GM23338 (cell line): ENCODE results near the gene PHF20. TPM values are rescaled to one million over a fixed set of nuclear protein-coding genes. Genes with fewer than 3 reads are reported as not detected.

Source experiments
- ATAC-seq: fragments of 200-7000 bp; cut with Tn5 transposase; 3 replicates; pipeline ENCODE4 v1.9.1; 2020
- DNase-seq: peaks from one replicate; pipeline ENCODE4 v3.0.0-alpha.2; 2015; ENCODE audit warnings: low spot score
- H2AFZ ChIP-seq: fragments of 200-600 bp; sonication (generic); 2 replicates; pipeline ENCODE4 v1.8.0; 2016; ENCODE audit warnings: antibody characterized with exemption, mild to moderate bottlenecking, moderate library complexity
- H3F3A ChIP-seq: fragments of 200-600 bp; sonication (generic); replicated peaks from 2 replicates; pipeline ENCODE4 v1.8.0; 2017; ENCODE audit warnings: antibody characterized with exemption, mixed run types, low read depth
- H3K27ac ChIP-seq: fragments of 200-600 bp; sonication (generic); 2 replicates; pipeline ENCODE4 v1.6.1; 2016; ENCODE audit warnings: low read depth
- H3K27me3 ChIP-seq: fragments of 200-600 bp; sonication (generic); 2 replicates; pipeline ENCODE4 v1.8.0; 2016; ENCODE audit warnings: mild to moderate bottlenecking, mixed run types, moderate library complexity; ENCODE audit not compliant: insufficient read depth
- H3K36me3 ChIP-seq: fragments of 200-600 bp; sonication (generic); 2 replicates; pipeline ENCODE4 v1.8.0; 2016; ENCODE audit warnings: mild to moderate bottlenecking; ENCODE audit not compliant: insufficient read depth
- H3K4me1 ChIP-seq: fragments of 200-600 bp; sonication (generic); 2 replicates; pipeline ENCODE4 v1.8.0; 2016; ENCODE audit warnings: mild to moderate bottlenecking, moderate library complexity; ENCODE audit not compliant: insufficient read depth
- H3K4me2 ChIP-seq: fragments of 200-600 bp; sonication (generic); 2 replicates; pipeline ENCODE4 v1.7.1; 2017; ENCODE audit warnings: mixed run types
- H3K4me3 ChIP-seq: fragments of 200-600 bp; sonication (generic); 2 replicates; pipeline ENCODE4 v1.6.1; 2016; ENCODE audit warnings: mixed run types
- H3K79me2 ChIP-seq: fragments of 200-600 bp; sonication (generic); replicated peaks from 2 replicates; pipeline ENCODE4 v1.8.0; 2017; ENCODE audit warnings: mild to moderate bottlenecking; ENCODE audit not compliant: insufficient read depth
- H3K9me2 ChIP-seq: fragments of 200-600 bp; sonication (generic); 2 replicates; pipeline ENCODE4 v1.8.0; 2017; ENCODE audit not compliant: insufficient read depth
- H4K20me1 ChIP-seq: fragments of 200-600 bp; sonication (generic); replicated peaks from 2 replicates; pipeline ENCODE4 v1.8.0; 2017; ENCODE audit warnings: mild to moderate bottlenecking; ENCODE audit not compliant: insufficient read depth
- H3K27ac Mint-ChIP-seq: 2 replicates; pipeline ENCODE4 v1.8.0; 2020; ENCODE audit warnings: inconsistent platforms, mild to moderate bottlenecking, moderate library complexity, mixed read lengths
- H3K27me3 Mint-ChIP-seq: 3 replicates; pipeline ENCODE4 v1.8.0; 2022; ENCODE audit warnings: low read depth, mild to moderate bottlenecking, moderate library complexity, mixed read lengths, inconsistent platforms; ENCODE audit not compliant: insufficient read depth, poor library complexity
- H3K36me3 Mint-ChIP-seq: 3 replicates; pipeline ENCODE4 v1.8.0; 2021; ENCODE audit warnings: low read depth, mild to moderate bottlenecking, inconsistent platforms, moderate library complexity, mixed read lengths
- H3K4me1 Mint-ChIP-seq: 3 replicates; pipeline ENCODE4 v1.8.0; 2020; ENCODE audit warnings: mild to moderate bottlenecking, inconsistent platforms, mixed read lengths
- H3K4me3 Mint-ChIP-seq: 3 replicates; pipeline ENCODE4 v1.8.0; 2021; ENCODE audit warnings: moderate library complexity, mild to moderate bottlenecking, inconsistent platforms, mixed read lengths
- H3K9me3 Mint-ChIP-seq: 3 replicates; pipeline ENCODE4 v1.8.0; 2020; ENCODE audit warnings: moderate library complexity, mild to moderate bottlenecking, inconsistent platforms, mixed read lengths
- CTCF ChIP-seq, 2 experiments: fragments of 200-600 bp in 1 of 2; sonication (generic) in 1 of 2; conservative IDR thresholded peaks; 2 replicates each; pipeline versions ENCODE4 v1.5.1 to v1.6.1; 2016 to 2017; ENCODE audit warnings: antibody characterized with exemption in 2 of 2, low read depth in 2 of 2, mild to moderate bottlenecking in 2 of 2, moderate library complexity in 1 of 2
- JUNB ChIP-seq: IDR thresholded peaks from one replicate; pipeline ENCODE4 v1.6.1; 2016; ENCODE audit warnings: antibody characterized with exemption; ENCODE audit not compliant: unreplicated experiment
- POLR2AphosphoS5 ChIP-seq: IDR thresholded peaks from 2 replicates; pipeline ENCODE4 v1.6.1; 2016; ENCODE audit warnings: antibody characterized with exemption, low read depth
- REST ChIP-seq: IDR thresholded peaks from one replicate; pipeline ENCODE4 v1.6.1; 2018; ENCODE audit warnings: antibody characterized with exemption; ENCODE audit not compliant: unreplicated experiment
- STAT1 ChIP-seq: IDR thresholded peaks from one replicate; pipeline ENCODE4 v1.6.1; 2016; ENCODE audit warnings: antibody characterized with exemption; ENCODE audit not compliant: unreplicated experiment
- ZNF114 ChIP-seq: fragments of 250-450 bp; sonication (Bioruptor Pico); IDR thresholded peaks from 2 replicates; pipeline ENCODE4 v1.5.0; 2020; ENCODE audit warnings: mild to moderate bottlenecking, moderate library complexity
- polyA plus RNA-seq: library from polyadenylated mRNA; unstranded; fragments of >200 nt; fragmentation: Nextera tagmentation; extraction: Ambion mirVana; gene quantifications from 2 replicates; pipeline ENCODE4 v1.2.1, GENCODE V29; 2016
- total RNA-seq: library from RNA; depleted of rRNA; stranded (reverse); fragments of >200 nt; shearing (Covaris generic); gene quantifications from 2 replicates; pipeline ENCODE4 v1.2.3, GENCODE V29; 2014

The PHF20 gene
- total and polyA plus RNA-seq, 2 experiments from 2014 or later: 71.8 to 103 TPM

- H3K9me3 Mint-ChIP-seq: no peaks in the 10 kb centered on the region; the same call in 2 of the 3 replicates
- Histone ChIP-seq H3K36me3 (no peaks in the 10 kb centered on the region), H3K9me2 (no peaks in the 10 kb centered on the region), H3K27ac (no peak overlapping the region), H3K4me1 (no peaks in the 10 kb centered on the region), H2AFZ (no peak overlapping the region), H3K79me2 (no peaks in the 10 kb centered on the region), H3K4me2 (no peak overlapping the region), H3K27me3 (no peaks in the 10 kb centered on the region), H3F3A (no peaks in the 10 kb centered on the region), H3K4me3 (no peak overlapping the region), H4K20me1 (no peaks in the 10 kb centered on the region)
- no peak overlapping the region for H3K4me3 Mint-ChIP-seq
- H3K27ac Mint-ChIP-seq: no peak overlapping the region
- no peaks in the 10 kb centered on the region; the same call in 1 of the 3 replicates for H3K4me1 Mint-ChIP-seq
- peaks cover 2% of the 10 kb centered on the region for H3K27me3 Mint-ChIP-seq
- ATAC-seq (no peak), DNase-seq (no peak)
- H3K36me3 Mint-ChIP-seq: no peaks in the 10 kb centered on the region
- no peak for TF ChIP-seq JUNB
Observed at GRCh38 chr20:35985806-35986205, 214.0 kb downstream of the PHF20 start.

GRCh38 chr20:35988910-35989463 lies 217.2 kb downstream of the PHF20 start:
- H3K27me3 Mint-ChIP-seq: peaks cover 4% of the 10 kb centered on the region

GRCh38 chr20:35991142-35991771 lies 219.4 kb downstream of the PHF20 start:
- no peaks in the 10 kb centered on the region for H4K20me1 ChIP-seq
- H3K4me1 Mint-ChIP-seq: peaks cover 9% of the 10 kb centered on the region
- no peaks in the 10 kb centered on the region for H3K27me3 ChIP-seq
- no peak overlapping the region for H3K4me2 ChIP-seq
- H3K27ac Mint-ChIP-seq: no peak overlapping the region
- TF ChIP-seq CTCF (conservative IDR thresholded peaks at IDR 0.05; ENCODE audit: low read depth in 2 of 2): peak; percentile 46 to 64
- no peak for TF ChIP-seq REST
- no peaks in the 10 kb centered on the region for H3K36me3 Mint-ChIP-seq
- H3K79me2 ChIP-seq: no peaks in the 10 kb centered on the region
- no peaks in the 10 kb centered on the region; the same call in 2 of the 3 replicates for H3K9me3 Mint-ChIP-seq
- no peaks in the 10 kb centered on the region for H3K36me3 ChIP-seq
- H3K27ac ChIP-seq: no peak overlapping the region
- H2AFZ ChIP-seq: no peak overlapping the region
- H3K4me3 Mint-ChIP-seq: no peak overlapping the region
- H3K4me3 ChIP-seq: no peak overlapping the region
- peaks cover 8% of the 10 kb centered on the region for H3K4me1 ChIP-seq
- peaks cover 4% of the 10 kb centered on the region for H3K27me3 Mint-ChIP-seq
- no peaks in the 10 kb centered on the region for H3K9me2 ChIP-seq
- DNase-seq (peak; percentile 59), ATAC-seq (peak; percentile 33)
- no peaks in the 10 kb centered on the region for H3F3A ChIP-seq

More at GRCh38 chr20:35988910-35989463, 217.2 kb downstream of the PHF20 start:
- Histone ChIP-seq H3K4me3 (no peak overlapping the region), H3K36me3 (no peaks in the 10 kb centered on the region), H3K4me1 (peaks cover 8% of the 10 kb centered on the region), H3F3A (no peaks in the 10 kb centered on the region), H3K27ac (no peak overlapping the region), H3K79me2 (no peaks in the 10 kb centered on the region), H3K27me3 (no peaks in the 10 kb centered on the region), H2AFZ (no peak overlapping the region), H3K9me2 (no peaks in the 10 kb centered on the region), H3K4me2 (no peak overlapping the region), H4K20me1 (no peaks in the 10 kb centered on the region)
- Mint-ChIP-seq H3K4me3 (no peak overlapping the region), H3K9me3 (no peaks in the 10 kb centered on the region), H3K27ac (no peak overlapping the region), H3K4me1 (peaks cover 9% of the 10 kb centered on the region), H3K36me3 (no peaks in the 10 kb centered on the region)
- DNase-seq (no peak), ATAC-seq (no peak)
- TF ChIP-seq POLR2AphosphoS5 (no peak), ZNF114 (CRISPR knock-in tag) (no peak), STAT1 (no peak)
